ENCODE results near the gene CYP26B1. TPM values are rescaled to one million over a fixed set of nuclear protein-coding genes. Genes with fewer than 3 reads are reported as not detected.
A peak's percentile ranks its signal among the peaks of the same experiment; 100 is the strongest.

Gene CYP26B1
- total and polyA plus RNA-seq, 10 donors, result 0.87 to 11.4 (median 5.1) TPM

DNA sequence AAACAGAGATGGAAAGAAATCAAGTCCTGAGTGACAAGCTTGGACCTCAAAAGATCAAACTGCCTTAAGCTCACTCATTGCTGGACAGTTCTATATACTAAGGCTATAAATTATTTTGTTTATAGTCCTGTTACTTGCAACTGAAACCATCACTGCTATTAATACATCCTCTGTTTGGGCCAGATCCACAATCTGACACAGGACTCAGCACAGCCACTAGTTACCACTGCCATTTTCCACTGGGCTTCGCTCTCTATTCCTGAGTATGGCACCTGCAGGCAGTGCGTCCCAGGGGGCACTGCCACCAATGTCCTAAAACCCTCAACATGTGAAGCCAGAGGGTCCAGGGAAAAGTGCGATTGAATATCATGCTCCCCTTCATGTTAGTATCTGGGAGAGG is 52.3 kb downstream of the CYP26B1 start:
- no peaks in the 10 kb centered on the region for H3K36me3 ChIP-seq
- no peak for DNase-seq
- 90 to 97% (median 93%) methylated on average over 3 of the region's 3 CpGs for WGBS, 5 donors
- TF ChIP-seq POLR2A (IDR thresholded peaks at IDR 0.05), result no peak
- TF ChIP-seq POLR2AphosphoS5 (IDR thresholded peaks at IDR 0.05), result no peak
- TF ChIP-seq, protein P1, sequence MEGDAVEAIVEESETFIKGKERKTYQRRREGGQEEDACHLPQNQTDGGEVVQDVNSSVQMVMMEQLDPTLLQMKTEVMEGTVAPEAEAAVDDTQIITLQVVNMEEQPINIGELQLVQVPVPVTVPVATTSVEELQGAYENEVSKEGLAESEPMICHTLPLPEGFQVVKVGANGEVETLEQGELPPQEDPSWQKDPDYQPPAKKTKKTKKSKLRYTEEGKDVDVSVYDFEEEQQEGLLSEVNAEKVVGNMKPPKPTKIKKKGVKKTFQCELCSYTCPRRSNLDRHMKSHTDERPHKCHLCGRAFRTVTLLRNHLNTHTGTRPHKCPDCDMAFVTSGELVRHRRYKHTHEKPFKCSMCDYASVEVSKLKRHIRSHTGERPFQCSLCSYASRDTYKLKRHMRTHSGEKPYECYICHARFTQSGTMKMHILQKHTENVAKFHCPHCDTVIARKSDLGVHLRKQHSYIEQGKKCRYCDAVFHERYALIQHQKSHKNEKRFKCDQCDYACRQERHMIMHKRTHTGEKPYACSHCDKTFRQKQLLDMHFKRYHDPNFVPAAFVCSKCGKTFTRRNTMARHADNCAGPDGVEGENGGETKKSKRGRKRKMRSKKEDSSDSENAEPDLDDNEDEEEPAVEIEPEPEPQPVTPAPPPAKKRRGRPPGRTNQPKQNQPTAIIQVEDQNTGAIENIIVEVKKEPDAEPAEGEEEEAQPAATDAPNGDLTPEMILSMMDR (IDR thresholded peaks at IDR 0.05 in 8 of 11, conservative IDR thresholded peaks at IDR 0.05 in 3 of 11), result no peak
- intact Hi-C loops (cut with DNase I; ENCODE audit: low total_unique reads), result no loop called here
- H3K9me3 ChIP-seq, result no peaks in the 10 kb centered on the region
- H3K4me3 ChIP-seq, result no peak overlapping the region
- H3K27me3 ChIP-seq (replicated peaks in 1 of 7), result peaks cover 0 to 4% (median 0%) of the 10 kb centered on the region in 7 donors
- no peaks in the 10 kb centered on the region for H3K4me1 ChIP-seq
- H3K27ac ChIP-seq, result no peak overlapping the region

DNA sequence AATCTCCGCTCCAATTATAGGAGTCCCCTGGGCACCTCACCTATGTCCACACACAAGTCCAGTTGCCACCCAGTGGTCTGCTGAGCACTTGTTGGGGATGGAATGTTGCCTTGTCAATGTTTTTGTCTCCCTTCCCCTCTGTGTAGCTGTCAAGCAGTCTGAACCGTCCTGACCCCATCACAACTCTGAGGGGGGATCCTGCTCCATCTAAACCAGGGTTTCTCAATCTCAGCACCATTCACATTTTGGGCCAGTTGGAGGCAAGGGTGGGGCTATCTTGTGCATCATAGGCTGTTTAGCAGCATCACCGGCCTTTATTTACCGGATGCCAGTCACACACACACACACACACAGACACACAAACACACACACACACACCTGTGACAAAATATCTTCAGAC is 53.0 kb downstream of the CYP26B1 start:
- H3K4me1 ChIP-seq, result no peaks in the 10 kb centered on the region
- TF ChIP-seq, protein P1 (IDR thresholded peaks at IDR 0.05 in 8 of 11, conservative IDR thresholded peaks at IDR 0.05 in 3 of 11), result no peak
- no peak for TF ChIP-seq POLR2A (IDR thresholded peaks at IDR 0.05)
- no peak for TF ChIP-seq POLR2AphosphoS5 (IDR thresholded peaks at IDR 0.05)
- no peak overlapping the region for H3K4me3 ChIP-seq
- peaks cover 0 to 4% (median 0%) of the 10 kb centered on the region in 7 donors for H3K27me3 ChIP-seq (replicated peaks in 1 of 7)
- no peaks in the 10 kb centered on the region for H3K36me3 ChIP-seq
- DNase-seq, result no peak
- 75 to 91% (median 84%) methylated on average over 4 of the region's 4 CpGs for WGBS, 5 donors
- H3K9me3 ChIP-seq, result no peaks in the 10 kb centered on the region
- intact Hi-C loops (cut with DNase I; ENCODE audit: low total_unique reads), result no loop called here
- no peak overlapping the region for H3K27ac ChIP-seq

DNA sequence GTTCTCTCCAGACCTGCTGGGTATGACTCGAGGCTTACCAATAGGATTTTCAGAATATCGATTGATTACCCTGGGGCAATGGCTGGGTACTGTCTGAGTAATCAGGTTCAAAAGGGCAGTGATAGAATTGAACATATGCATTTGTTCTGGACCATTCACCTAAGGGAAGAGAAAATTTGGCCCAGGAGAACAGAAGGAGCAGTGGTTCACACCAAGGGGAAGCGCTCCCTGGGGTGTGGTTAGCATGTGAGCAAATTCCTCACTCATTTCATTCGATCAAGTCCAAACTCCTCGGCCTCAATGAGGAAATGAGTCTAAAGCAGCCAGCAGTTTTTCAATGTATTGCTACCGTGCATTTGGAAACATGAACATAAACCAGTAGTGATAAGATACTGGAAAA is 55.6 kb downstream of the CYP26B1 start:
- TF ChIP-seq, protein P1 (IDR thresholded peaks at IDR 0.05 in 8 of 11, conservative IDR thresholded peaks at IDR 0.05 in 3 of 11), result no peak
- TF ChIP-seq POLR2A (IDR thresholded peaks at IDR 0.05), result no peak
- no peak for TF ChIP-seq POLR2AphosphoS5 (IDR thresholded peaks at IDR 0.05)
- Histone ChIP-seq H3K9me3 (no peaks in the 10 kb centered on the region), H3K4me1 (no peaks in the 10 kb centered on the region), H3K4me3 (no peak overlapping the region), H3K36me3 (no peaks in the 10 kb centered on the region), H3K27ac (no peak overlapping the region), H3K27me3 (replicated peaks in 1 of 7) (peaks cover 0 to 4% (median 0%) of the 10 kb centered on the region in 7 donors)
- no peak for DNase-seq
- intact Hi-C loops (cut with DNase I; ENCODE audit: low total_unique reads), result no loop called here
- WGBS, 5 donors, result 73 to 84% (median 80%) methylated on average over 6 of the region's 6 CpGs

DNA sequence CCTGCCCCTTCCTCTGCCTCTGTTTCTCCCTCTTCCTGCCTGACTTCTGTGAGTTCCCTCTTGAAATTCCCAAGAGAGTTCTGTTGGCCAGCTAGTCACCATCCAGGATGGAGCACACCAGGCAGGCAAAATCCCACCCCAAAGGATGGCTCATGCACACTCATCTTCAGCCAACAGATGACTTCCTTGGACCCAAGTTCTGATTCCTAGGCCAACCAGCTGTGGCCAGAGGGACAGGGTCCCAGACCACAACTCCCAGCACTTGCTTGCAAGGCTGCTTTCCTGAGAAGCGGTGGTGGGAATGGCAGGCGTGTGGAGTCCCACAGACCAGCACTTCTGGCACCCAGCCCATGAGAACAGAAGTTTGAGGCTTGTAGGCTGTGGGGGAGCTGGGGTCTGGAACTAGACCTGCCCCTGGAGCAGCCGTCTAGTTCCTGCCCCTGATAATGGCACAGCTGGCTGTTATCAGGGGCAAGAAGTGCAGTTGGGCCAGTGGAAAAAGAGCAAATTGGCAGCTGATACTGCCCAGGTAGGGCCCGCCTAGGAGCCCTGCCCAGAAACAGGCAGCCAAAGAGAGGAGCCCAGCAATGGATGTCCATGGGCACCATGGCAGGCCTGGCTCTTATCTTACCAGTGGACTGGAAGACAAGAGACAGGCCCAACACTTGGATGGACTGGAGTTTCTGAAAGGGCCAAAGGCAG is 56.7 kb downstream of the CYP26B1 start:
- peak; percentile 44 for DNase-seq
- Histone ChIP-seq H3K27ac (no peak overlapping the region), H3K9me3 (no peaks in the 10 kb centered on the region), H3K27me3 (replicated peaks in 1 of 7) (peaks cover 0 to 4% (median 0%) of the 10 kb centered on the region in 7 donors), H3K4me1 (no peaks in the 10 kb centered on the region), H3K4me3 (no peak overlapping the region), H3K36me3 (no peaks in the 10 kb centered on the region)
- 87 to 94% (median 89%) methylated on average over 3 to 4 of the region's 4 CpGs for WGBS, 5 donors
- intact Hi-C loops (cut with DNase I; ENCODE audit: low total_unique reads), result no loop called here
- TF ChIP-seq POLR2AphosphoS5 (IDR thresholded peaks at IDR 0.05), result no peak

Measured in spleen (tissue), 11 donors.